Colon (tissue), 2 donors: ENCODE results near the gene MMRN2.

Source experiments
- FAIRE-seq: peaks from 2 replicates; lab custom pipeline; 2012; peaks lifted over from hg19 to GRCh38; lab: Jason Lieb, UNC
- donor health status: control.
- donor health status: control.

MMRN2 gene

DNA sequence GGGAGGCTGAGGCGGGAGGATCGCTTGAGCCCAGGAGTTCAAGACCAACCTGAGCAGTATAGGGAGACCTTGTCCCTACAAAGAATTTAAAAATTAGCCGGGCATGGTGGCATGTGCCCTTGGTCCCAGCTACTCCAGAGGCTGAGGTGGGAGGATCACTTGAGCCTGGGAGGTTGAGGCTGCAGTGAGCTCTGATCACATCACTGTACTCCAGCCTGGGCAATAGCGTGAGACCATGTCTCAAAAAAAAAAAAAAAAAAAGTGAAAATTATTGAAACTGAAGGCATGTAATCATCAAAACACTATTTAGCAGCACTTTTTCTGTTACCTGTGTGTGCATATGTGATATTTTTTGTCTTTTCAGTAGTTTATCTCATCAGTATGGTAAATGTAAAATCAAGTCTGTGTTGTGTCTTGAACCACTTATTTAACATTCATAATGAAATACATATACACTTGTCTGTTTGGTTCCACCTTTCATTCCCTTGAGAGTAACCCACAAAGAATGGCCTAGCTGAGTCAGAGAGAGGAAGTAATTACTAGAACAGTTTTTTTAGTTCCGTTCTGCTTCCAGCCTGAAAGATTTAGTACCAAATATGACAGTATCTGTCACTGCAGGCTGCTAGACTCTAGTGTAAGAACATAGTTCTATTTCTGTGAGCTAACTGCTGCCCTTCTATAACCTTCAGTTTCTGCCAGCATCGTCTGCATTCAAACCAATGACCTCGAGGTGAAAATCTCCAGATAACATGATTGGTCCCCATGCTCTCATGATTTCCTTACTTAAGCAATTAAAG lies 68.6 kb downstream of the MMRN2 start:
- no peak for FAIRE-seq
